Measurements from ENCODE around the gene TNIK. TPM values are rescaled to one million over a fixed set of nuclear protein-coding genes. Genes with fewer than 3 reads are reported as not detected.
"Not testable (repeated sequence)": the region's sequence is repeated elsewhere in the genome, so short reads cannot be mapped to it uniquely, and the experiment has no call there.

The TNIK gene
- total RNA-seq, 1 experiment from 2014 or later: not detected

DNA sequence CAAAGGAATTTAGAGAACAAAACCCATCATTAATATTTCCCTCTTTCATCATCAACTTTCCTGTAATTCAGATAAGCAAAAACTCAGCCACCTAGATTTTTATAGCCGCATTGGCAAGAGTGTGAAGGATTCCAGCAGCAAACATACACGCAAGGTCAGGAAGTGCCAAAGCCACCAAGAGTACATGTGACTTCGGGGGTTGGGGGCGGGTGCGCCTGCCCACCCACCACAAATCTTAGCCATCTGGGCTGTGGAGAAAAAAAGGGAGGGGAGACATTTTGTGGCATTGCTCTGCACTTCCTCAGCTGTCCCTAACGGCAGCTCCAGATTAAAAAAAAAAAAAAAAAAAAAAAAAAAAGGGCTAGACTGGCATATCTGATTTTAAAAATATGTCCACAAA, 148.4 kb downstream of the TNIK start:
- Histone ChIP-seq H3K27ac (ENCODE audit: low read length) (no peak overlapping the region), H2AFZ (ENCODE audit: low read length) (no peak overlapping the region), H3K4me3 (ENCODE audit: low read length) (no peak overlapping the region), H3K36me3 (ENCODE audit: insufficient read depth, low read length) (no peaks in the 10 kb centered on the region), H3K4me2 (ENCODE audit: low read depth, low read length, poor library complexity, severe bottlenecking) (no peak overlapping the region), H4K20me1 (ENCODE audit: insufficient read depth, low read depth, low read length) (no peaks in the 10 kb centered on the region), H3K27me3 (ENCODE audit: low read length) (no peaks in the 10 kb centered on the region), H3K9me2 (replicated peaks; ENCODE audit: insufficient read depth, low read length) (no peaks in the 10 kb centered on the region), H3K9ac (ENCODE audit: low read length) (no peak overlapping the region), H3K79me2 (ENCODE audit: low read length) (no peaks in the 10 kb centered on the region), H3K9me3 (ENCODE audit: low read length) (no peaks in the 10 kb centered on the region), H3K4me1 (ENCODE audit: low read length) (no peaks in the 10 kb centered on the region)
- no peak for DNase-seq

DNA sequence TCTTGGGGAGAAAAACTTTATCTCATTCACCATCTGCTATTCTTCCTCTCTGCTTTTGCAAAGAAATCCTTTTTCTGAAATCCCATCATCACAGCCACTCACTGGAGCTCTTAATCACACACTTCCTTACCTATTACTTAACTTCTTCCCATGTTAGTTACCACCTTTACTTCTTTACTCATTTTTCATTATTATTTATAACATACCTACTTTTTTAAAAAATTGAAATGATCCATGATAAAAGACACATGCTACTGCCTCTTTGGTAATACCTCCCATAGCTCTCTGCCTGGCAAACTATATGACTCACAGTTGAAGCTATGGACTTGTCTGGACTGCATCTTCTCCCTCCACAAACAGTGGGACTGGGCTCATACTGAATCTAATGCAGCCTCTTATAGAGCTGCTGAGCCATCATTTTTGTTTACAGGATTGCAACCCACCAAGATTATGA, 150.3 kb downstream of the TNIK start:
- Histone ChIP-seq H3K9me3 (ENCODE audit: low read length) (no peaks in the 10 kb centered on the region), H3K36me3 (ENCODE audit: insufficient read depth, low read length) (no peaks in the 10 kb centered on the region), H3K4me2 (ENCODE audit: low read depth, low read length, poor library complexity, severe bottlenecking) (no peak overlapping the region), H3K4me1 (ENCODE audit: low read length) (no peaks in the 10 kb centered on the region), H2AFZ (ENCODE audit: low read length) (no peak overlapping the region), H3K79me2 (ENCODE audit: low read length) (no peaks in the 10 kb centered on the region), H3K9me2 (replicated peaks; ENCODE audit: insufficient read depth, low read length) (no peaks in the 10 kb centered on the region), H4K20me1 (ENCODE audit: insufficient read depth, low read depth, low read length) (no peaks in the 10 kb centered on the region), H3K4me3 (ENCODE audit: low read length) (no peak overlapping the region), H3K27ac (ENCODE audit: low read length) (no peak overlapping the region), H3K27me3 (ENCODE audit: low read length) (no peaks in the 10 kb centered on the region), H3K9ac (ENCODE audit: low read length) (no peak overlapping the region)
- no peak for DNase-seq

DNA sequence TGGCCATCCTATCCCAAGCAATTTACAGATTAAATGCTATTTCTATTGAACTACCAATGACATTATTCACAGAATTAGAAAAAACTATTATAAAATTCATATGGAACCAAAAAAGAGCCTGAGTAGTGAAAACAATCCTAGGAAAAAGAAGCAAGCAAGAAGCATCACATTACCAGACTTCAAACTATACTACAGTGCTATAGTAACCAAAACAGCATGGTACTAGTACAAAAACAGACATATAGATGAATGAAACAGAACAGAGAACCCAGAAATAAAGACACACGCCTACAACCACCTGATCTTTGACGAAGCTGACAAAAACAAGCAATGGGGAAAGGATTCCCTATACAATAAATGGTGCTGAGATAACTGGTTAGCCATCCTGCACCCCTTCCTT, 152.2 kb downstream of the TNIK start:
- H3K4me3 ChIP-seq (ENCODE audit: low read length): no peak overlapping the region
- no peak overlapping the region for H2AFZ ChIP-seq (ENCODE audit: low read length)
- H4K20me1 ChIP-seq (ENCODE audit: insufficient read depth, low read depth, low read length): no peaks in the 10 kb centered on the region
- no peak overlapping the region for H3K9ac ChIP-seq (ENCODE audit: low read length)
- H3K9me2 ChIP-seq (replicated peaks; ENCODE audit: insufficient read depth, low read length): no peaks in the 10 kb centered on the region
- no peaks in the 10 kb centered on the region for H3K36me3 ChIP-seq (ENCODE audit: insufficient read depth, low read length)
- H3K79me2 ChIP-seq (ENCODE audit: low read length): no peaks in the 10 kb centered on the region
- H3K9me3 ChIP-seq (ENCODE audit: low read length): no peaks in the 10 kb centered on the region
- H3K27me3 ChIP-seq (ENCODE audit: low read length): no peaks in the 10 kb centered on the region
- no peaks in the 10 kb centered on the region for H3K4me1 ChIP-seq (ENCODE audit: low read length)
- no peak for DNase-seq
- no peak overlapping the region for H3K27ac ChIP-seq (ENCODE audit: low read length)
- no peak overlapping the region for H3K4me2 ChIP-seq (ENCODE audit: low read depth, low read length, poor library complexity, severe bottlenecking)

DNA sequence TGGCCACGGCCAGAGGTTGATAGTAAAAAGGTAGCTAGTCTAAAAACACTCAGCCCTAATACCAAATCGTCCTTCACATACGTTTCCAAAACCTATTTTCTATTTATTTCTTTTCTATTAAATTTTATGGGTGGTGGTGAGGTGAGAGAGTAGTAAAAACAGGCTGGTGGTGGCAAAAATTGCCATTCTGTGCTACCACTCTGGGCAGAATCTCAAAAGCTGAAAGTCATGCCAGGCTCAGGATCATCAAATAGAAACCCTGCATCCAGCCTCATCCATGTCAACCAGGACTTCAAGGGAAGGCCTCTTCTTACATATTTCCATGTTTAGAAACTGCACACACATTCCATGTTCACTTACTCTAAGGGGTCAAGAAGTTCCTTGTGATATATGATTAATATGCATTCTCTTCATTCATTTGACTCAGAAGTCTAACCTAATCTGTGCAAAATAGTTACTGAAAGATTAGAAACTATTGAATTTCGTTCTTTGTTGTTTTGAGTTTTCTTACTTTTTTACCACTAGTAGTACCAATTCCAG, 153.1 kb downstream of the TNIK start:
- Histone ChIP-seq H3K9me3 (ENCODE audit: low read length) (no peaks in the 10 kb centered on the region), H2AFZ (ENCODE audit: low read length) (no peak overlapping the region), H3K4me3 (ENCODE audit: low read length) (no peak overlapping the region), H4K20me1 (ENCODE audit: insufficient read depth, low read depth, low read length) (no peaks in the 10 kb centered on the region), H3K4me2 (ENCODE audit: low read depth, low read length, poor library complexity, severe bottlenecking) (no peak overlapping the region), H3K9ac (ENCODE audit: low read length) (no peak overlapping the region), H3K27me3 (ENCODE audit: low read length) (no peaks in the 10 kb centered on the region), H3K9me2 (replicated peaks; ENCODE audit: insufficient read depth, low read length) (no peaks in the 10 kb centered on the region), H3K4me1 (ENCODE audit: low read length) (no peaks in the 10 kb centered on the region), H3K36me3 (ENCODE audit: insufficient read depth, low read length) (no peaks in the 10 kb centered on the region), H3K27ac (ENCODE audit: low read length) (no peak overlapping the region), H3K79me2 (ENCODE audit: low read length) (no peaks in the 10 kb centered on the region)
- no peak for DNase-seq

GRCh38 chr3:171306631-171307030, 153.6 kb downstream of the TNIK start:
- Histone ChIP-seq H3K4me3 (ENCODE audit: low read length) (no peak overlapping the region), H3K9me3 (ENCODE audit: low read length) (no peaks in the 10 kb centered on the region), H3K4me2 (ENCODE audit: low read depth, low read length, poor library complexity, severe bottlenecking) (no peak overlapping the region), H3K9ac (ENCODE audit: low read length) (no peak overlapping the region), H3K9me2 (replicated peaks; ENCODE audit: insufficient read depth, low read length) (no peaks in the 10 kb centered on the region), H3K27ac (ENCODE audit: low read length) (no peak overlapping the region), H3K79me2 (ENCODE audit: low read length) (no peaks in the 10 kb centered on the region), H2AFZ (ENCODE audit: low read length) (no peak overlapping the region), H4K20me1 (ENCODE audit: insufficient read depth, low read depth, low read length) (no peaks in the 10 kb centered on the region), H3K36me3 (ENCODE audit: insufficient read depth, low read length) (no peaks in the 10 kb centered on the region), H3K4me1 (ENCODE audit: low read length) (no peaks in the 10 kb centered on the region), H3K27me3 (ENCODE audit: low read length) (no peaks in the 10 kb centered on the region)
- DNase-seq: no peak

DNA sequence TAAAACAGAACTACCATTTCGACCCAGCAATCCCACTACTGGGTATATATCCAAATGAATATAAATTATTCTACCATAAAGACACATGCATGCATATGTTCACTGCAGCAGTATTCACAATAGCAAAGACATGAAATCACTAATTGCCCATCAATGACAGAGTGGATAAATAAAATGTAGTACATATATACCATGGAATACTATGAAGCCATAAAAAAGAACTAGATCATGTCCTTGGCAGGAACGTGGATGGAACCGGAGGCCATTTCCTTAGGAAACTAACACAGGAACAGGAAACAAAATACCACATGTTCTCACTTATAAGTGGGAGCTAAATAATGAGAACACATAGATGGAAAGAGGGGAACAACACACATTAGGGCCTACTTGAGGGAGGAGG, 154.4 kb downstream of the TNIK start:
- not testable (repeated sequence) for H3K9ac ChIP-seq (ENCODE audit: low read length); H3K27me3 ChIP-seq (ENCODE audit: low read length); H3K79me2 ChIP-seq (ENCODE audit: low read length); H3K4me1 ChIP-seq (ENCODE audit: low read length); H4K20me1 ChIP-seq (ENCODE audit: insufficient read depth, low read depth, low read length); H3K9me2 ChIP-seq (replicated peaks; ENCODE audit: insufficient read depth, low read length); H3K9me3 ChIP-seq (ENCODE audit: low read length); H3K4me2 ChIP-seq (ENCODE audit: low read depth, low read length, poor library complexity, severe bottlenecking); H3K36me3 ChIP-seq (ENCODE audit: insufficient read depth, low read length); H2AFZ ChIP-seq (ENCODE audit: low read length); H3K27ac ChIP-seq (ENCODE audit: low read length); DNase-seq; H3K4me3 ChIP-seq (ENCODE audit: low read length)

- not testable (repeated sequence) for H3K27ac ChIP-seq (ENCODE audit: low read length); H3K36me3 ChIP-seq (ENCODE audit: insufficient read depth, low read length); H3K4me1 ChIP-seq (ENCODE audit: low read length); H2AFZ ChIP-seq (ENCODE audit: low read length); H3K79me2 ChIP-seq (ENCODE audit: low read length); H3K9me3 ChIP-seq (ENCODE audit: low read length); H3K27me3 ChIP-seq (ENCODE audit: low read length); H3K4me3 ChIP-seq (ENCODE audit: low read length); H3K9me2 ChIP-seq (replicated peaks; ENCODE audit: insufficient read depth, low read length); H4K20me1 ChIP-seq (ENCODE audit: insufficient read depth, low read depth, low read length); H3K4me2 ChIP-seq (ENCODE audit: low read depth, low read length, poor library complexity, severe bottlenecking); H3K9ac ChIP-seq (ENCODE audit: low read length); DNase-seq
These were observed 155.7 kb downstream of the TNIK start for GRCh38 chr3:171304498-171304897.

GRCh38 chr3:171304017-171304416, 156.2 kb downstream of the TNIK start:
- not testable (repeated sequence) for H3K4me2 ChIP-seq (ENCODE audit: low read depth, low read length, poor library complexity, severe bottlenecking); H3K9ac ChIP-seq (ENCODE audit: low read length); H3K79me2 ChIP-seq (ENCODE audit: low read length); H3K27ac ChIP-seq (ENCODE audit: low read length); DNase-seq; H3K9me3 ChIP-seq (ENCODE audit: low read length); H3K9me2 ChIP-seq (replicated peaks; ENCODE audit: insufficient read depth, low read length); H3K4me3 ChIP-seq (ENCODE audit: low read length); H3K36me3 ChIP-seq (ENCODE audit: insufficient read depth, low read length); H3K27me3 ChIP-seq (ENCODE audit: low read length); H3K4me1 ChIP-seq (ENCODE audit: low read length); H2AFZ ChIP-seq (ENCODE audit: low read length); H4K20me1 ChIP-seq (ENCODE audit: insufficient read depth, low read depth, low read length)

- Histone ChIP-seq H3K9me3 (ENCODE audit: low read length) (no peaks in the 10 kb centered on the region), H3K4me3 (ENCODE audit: low read length) (no peak overlapping the region), H3K4me1 (ENCODE audit: low read length) (no peaks in the 10 kb centered on the region), H3K27me3 (ENCODE audit: low read length) (no peaks in the 10 kb centered on the region), H3K4me2 (ENCODE audit: low read depth, low read length, poor library complexity, severe bottlenecking) (no peak overlapping the region), H3K9me2 (replicated peaks; ENCODE audit: insufficient read depth, low read length) (no peaks in the 10 kb centered on the region), H2AFZ (ENCODE audit: low read length) (no peak overlapping the region), H3K79me2 (ENCODE audit: low read length) (no peaks in the 10 kb centered on the region), H3K9ac (ENCODE audit: low read length) (no peak overlapping the region), H3K36me3 (ENCODE audit: insufficient read depth, low read length) (no peaks in the 10 kb centered on the region), H4K20me1 (ENCODE audit: insufficient read depth, low read depth, low read length) (no peaks in the 10 kb centered on the region), H3K27ac (ENCODE audit: low read length) (no peak overlapping the region)
- no peak for DNase-seq
These were observed 158.2 kb downstream of the TNIK start for GRCh38 chr3:171301998-171302397.
